Activated naive CD4-positive, alpha-beta T cell treated with anti-CD3 and anti-CD28 coated beads, Interleukin-2, amount 50 U/mL, for 72 hours (primary cell): Measurements from ENCODE around the gene HIF3A. TPM values are rescaled to one million over a fixed set of nuclear protein-coding genes. Genes with fewer than 3 reads are reported as not detected.
"Not testable (repeated sequence)": the region's sequence is repeated elsewhere in the genome, so short reads cannot be mapped to it uniquely, and the experiment has no call there.

Experiments
- ATAC-seq, 2 donors: fragments of 150-1000 bp; cut with Tn5 transposase; 2 replicates each; pipeline ENCODE4 v1.10.0; 2021; ENCODE audit warnings: mild to moderate bottlenecking in 2 of 2, moderate library complexity in 2 of 2
- DNase-seq, 2 donors: peaks; one replicate each; pipeline ENCODE4 v3.0.0; 2021 to 2022; ENCODE audit warnings: low spot score in 2 of 2
- H3K27ac Mint-ChIP-seq, 2 donors: one replicate each; pipeline ENCODE4 v1.8.0; 2022; ENCODE audit warnings: mild to moderate bottlenecking in 2 of 2, mixed read lengths in 2 of 2
- H3K36me3 Mint-ChIP-seq, 2 donors: one replicate each; pipeline ENCODE4 v1.8.0; 2022; ENCODE audit warnings: mixed read lengths in 2 of 2
- H3K9me3 Mint-ChIP-seq, 2 donors: one replicate each; pipeline ENCODE4 v1.8.0; 2022; ENCODE audit warnings: mixed read lengths in 2 of 2
- total RNA-seq, 2 donors: library from RNA; stranded (reverse); gene quantifications; one replicate each; pipeline ENCODE4 v1.2.3, GENCODE V29; 2022

The HIF3A gene
- total RNA-seq, 2 donors from 2014 or later: not detected

DNA sequence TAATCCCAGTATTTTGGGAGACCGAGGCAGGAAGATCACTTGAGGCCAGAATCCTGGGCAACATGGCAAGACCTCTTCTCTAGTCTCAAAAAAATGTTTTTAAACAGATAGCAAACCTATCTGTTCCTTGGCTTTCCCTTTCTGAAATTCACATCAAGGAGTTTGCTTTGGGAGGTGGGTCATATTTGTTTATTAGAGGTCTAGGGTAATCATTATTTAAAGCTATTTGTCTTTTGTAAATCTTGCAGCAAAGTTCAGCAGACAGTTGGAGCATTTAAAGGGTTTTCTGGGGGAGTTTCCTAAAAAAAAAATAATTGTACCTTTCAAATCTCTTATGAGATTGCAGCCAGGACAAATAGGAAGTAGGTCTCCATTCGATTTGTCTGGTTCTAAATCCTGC is 67.5 kb downstream of the HIF3A start:
- ATAC-seq: no peak
- Mint-ChIP-seq H3K27ac (no peak overlapping the region), H3K9me3 (no peaks in the 10 kb centered on the region), H3K36me3 (peaks cover 5 to 7% of the 10 kb centered on the region in 2 donors)
- DNase-seq: no peak

DNA sequence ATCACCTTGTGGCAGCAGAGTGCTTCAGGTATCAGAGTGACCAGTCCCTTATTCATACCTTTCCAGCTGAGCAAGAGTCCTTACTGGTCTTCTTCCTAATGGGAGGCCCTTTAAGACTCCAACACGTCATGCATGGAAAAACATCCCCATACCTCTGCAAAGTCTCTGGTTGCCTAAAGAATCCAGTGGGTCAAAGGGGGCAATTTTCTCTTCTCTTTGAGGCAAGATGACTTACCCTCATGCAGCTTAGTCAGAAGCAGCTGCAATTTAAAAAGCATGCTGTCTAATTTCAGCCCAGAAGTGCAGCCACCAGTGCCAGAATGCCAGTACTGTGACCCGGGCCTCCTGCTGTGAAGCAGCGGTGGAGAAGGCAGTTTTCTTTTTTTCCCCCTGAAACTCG is 68.7 kb downstream of the HIF3A start:
- ATAC-seq (no peak), DNase-seq (peak in 1 of 2 donors; percentile 37)
- peak overlapping the region in 1 of 2 donors; percentile 44 for H3K27ac Mint-ChIP-seq
- H3K36me3 Mint-ChIP-seq: peaks cover 5 to 7% of the 10 kb centered on the region in 2 donors
- H3K9me3 Mint-ChIP-seq: no peaks in the 10 kb centered on the region

DNA sequence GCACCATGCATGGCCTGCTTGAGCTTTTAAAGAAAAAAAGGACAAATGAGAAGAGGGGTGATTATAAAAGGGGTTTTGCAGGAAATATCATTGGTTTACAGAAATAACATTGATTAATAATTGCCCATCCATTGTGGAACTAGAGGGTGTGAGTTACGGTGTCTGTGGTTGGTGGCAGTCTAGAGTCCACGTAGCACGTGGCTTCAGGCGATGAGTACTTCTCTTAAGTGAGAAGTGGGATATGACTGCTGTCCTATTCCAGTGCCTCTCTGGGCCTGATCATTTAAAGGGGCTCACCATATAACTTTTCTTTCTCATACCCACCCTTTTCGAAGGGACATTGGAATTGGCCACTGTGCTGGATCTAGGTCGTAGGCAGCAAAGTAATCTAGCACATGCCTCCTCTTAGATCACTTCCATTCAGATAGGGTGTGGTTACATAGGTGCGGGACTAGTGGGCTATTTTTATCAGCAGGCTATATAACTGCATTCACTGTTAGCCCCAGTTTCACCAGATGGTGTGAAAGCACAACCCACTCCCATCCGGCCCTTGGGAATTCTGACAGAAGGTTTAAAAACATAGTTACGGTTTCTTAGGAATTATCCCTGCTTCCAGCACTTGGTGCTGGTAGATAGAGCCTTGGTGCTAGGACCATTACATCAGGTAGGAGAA is 69.9 kb downstream of the HIF3A start:
- DNase-seq (no peak), ATAC-seq (no peak)
- Mint-ChIP-seq H3K36me3 (peaks cover 5 to 7% of the 10 kb centered on the region in 2 donors), H3K9me3 (no peaks in the 10 kb centered on the region), H3K27ac (peak overlapping the region in 1 of 2 donors; percentile 44)

DNA sequence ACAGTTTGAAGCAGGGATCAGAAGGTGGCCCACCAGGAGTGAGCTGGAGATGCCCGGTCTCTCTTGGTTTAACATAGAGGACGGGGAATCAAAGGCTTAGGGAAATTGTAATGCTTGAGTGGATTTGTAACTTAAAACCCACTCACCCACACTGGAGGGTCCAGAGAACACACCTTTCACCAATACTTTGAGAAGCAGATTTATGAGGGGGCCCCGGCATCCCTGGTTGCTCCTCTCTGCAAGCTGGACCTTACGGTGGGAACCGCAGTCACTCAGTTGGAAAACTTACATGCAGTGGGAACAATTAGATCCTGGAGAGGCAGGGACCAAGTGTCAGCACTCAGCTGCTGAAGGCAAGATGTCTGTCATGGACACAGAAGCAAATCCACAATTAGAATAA is 70.6 kb downstream of the HIF3A start:
- H3K36me3 Mint-ChIP-seq: peaks cover 5 to 7% of the 10 kb centered on the region in 2 donors
- peak overlapping the region in 1 of 2 donors; percentile 29 for H3K27ac Mint-ChIP-seq
- ATAC-seq: no peak

GRCh38 chr19:46368116-46368515 is 71.3 kb downstream of the HIF3A start:
- ATAC-seq (no peak), DNase-seq (peak in 1 of 2 donors; percentile 23)
- H3K27ac Mint-ChIP-seq: no peak overlapping the region
- no peaks in the 10 kb centered on the region for H3K9me3 Mint-ChIP-seq
- peaks cover 5 to 7% of the 10 kb centered on the region in 2 donors for H3K36me3 Mint-ChIP-seq

More for the DNA sequence above, 70.6 kb downstream of the HIF3A start:
- DNase-seq: peak in 1 of 2 donors; percentile 11
- H3K9me3 Mint-ChIP-seq: no peaks in the 10 kb centered on the region

- Mint-ChIP-seq H3K9me3 (no peaks in the 10 kb centered on the region), H3K27ac (no peak overlapping the region), H3K36me3 (no peaks in the 10 kb centered on the region)
- ATAC-seq (peak; percentile 72 to 80), DNase-seq (peak in 1 of 2 donors; percentile 14)
Observed at GRCh38 chr19:46369817-46370216, 73.0 kb downstream of the HIF3A start.

DNA sequence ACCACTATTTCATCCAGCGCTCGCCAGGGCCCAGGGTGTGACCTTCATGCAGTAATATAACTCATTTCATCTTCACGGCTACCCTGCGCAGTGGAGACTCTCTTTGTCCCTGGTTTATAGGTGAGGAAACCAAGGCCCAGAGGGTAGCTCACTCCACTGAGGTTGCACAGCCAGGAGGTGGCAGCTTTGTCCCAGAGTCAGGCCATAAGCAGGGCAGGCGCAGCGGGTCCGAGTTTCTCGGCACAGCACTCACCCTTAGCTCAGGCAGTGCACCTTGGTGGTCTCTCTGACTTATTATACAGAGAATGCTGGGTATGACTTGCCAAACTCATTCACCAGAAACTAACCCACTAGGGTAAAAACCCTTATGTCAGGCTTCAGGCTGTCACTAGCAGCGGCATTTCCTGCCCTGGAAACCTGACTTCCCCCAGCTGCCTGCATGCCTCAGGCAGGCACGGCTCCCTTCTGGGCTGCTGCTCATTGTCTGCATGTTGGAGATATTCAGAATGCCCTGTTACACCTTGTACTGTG is 74.6 kb downstream of the HIF3A start:
- DNase-seq (peak in 1 of 2 donors; percentile 35), ATAC-seq (peak; percentile 26 to 58)
- Mint-ChIP-seq H3K9me3 (no peaks in the 10 kb centered on the region), H3K27ac (peak overlapping the region; percentile 24 to 74), H3K36me3 (no peaks in the 10 kb centered on the region)

DNA sequence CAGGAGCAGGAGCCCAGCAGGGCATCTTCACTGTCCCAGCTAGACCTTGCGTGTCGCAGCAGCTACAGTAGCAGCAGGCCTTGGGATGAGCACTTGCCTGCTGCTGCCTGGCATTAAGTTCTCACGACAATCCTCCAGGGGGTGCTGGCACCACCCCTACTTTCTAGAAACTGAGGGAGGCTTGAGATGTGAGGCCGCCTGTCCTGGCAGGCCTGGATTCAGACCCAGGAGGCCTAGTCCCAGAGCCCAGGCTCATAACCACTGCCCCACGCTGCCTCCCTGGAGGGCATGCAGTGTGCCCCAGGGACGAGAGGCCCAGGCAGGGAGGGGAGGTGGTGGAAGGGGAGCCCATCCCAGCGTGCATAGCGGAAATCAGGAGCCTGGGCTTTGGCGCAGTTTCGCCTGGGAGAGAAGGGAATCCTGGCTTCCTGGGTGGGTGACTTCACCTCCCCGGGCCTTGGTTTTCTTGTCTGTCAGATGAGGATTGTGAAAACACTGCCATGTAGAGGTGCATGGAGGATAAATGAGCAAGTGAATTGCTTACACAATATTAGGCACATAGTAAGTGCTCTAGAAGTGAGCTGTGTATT is 76.2 kb downstream of the HIF3A start:
- H3K27ac Mint-ChIP-seq: no peak overlapping the region
- ATAC-seq (no peak), DNase-seq (peak in 1 of 2 donors; percentile 48)
- H3K9me3 Mint-ChIP-seq: no peaks in the 10 kb centered on the region
- peaks cover 0 to 5% of the 10 kb centered on the region in 2 donors for H3K36me3 Mint-ChIP-seq

- H3K9me3 Mint-ChIP-seq: no peaks in the 10 kb centered on the region
- ATAC-seq (no peak), DNase-seq (peak in 1 of 2 donors; percentile 51)
- H3K36me3 Mint-ChIP-seq: peaks cover 0 to 9% of the 10 kb centered on the region in 2 donors
- H3K27ac Mint-ChIP-seq: no peak overlapping the region
Observed at GRCh38 chr19:46373491-46374359, 76.9 kb downstream of the HIF3A start.

- Mint-ChIP-seq H3K9me3 (no peaks in the 10 kb centered on the region), H3K36me3 (peaks cover 5 to 9% of the 10 kb centered on the region in 2 donors), H3K27ac (no peak overlapping the region)
- DNase-seq (peak in 1 of 2 donors; percentile 42), ATAC-seq (no peak)
Observed at GRCh38 chr19:46374536-46375475, 78.0 kb downstream of the HIF3A start.

DNA sequence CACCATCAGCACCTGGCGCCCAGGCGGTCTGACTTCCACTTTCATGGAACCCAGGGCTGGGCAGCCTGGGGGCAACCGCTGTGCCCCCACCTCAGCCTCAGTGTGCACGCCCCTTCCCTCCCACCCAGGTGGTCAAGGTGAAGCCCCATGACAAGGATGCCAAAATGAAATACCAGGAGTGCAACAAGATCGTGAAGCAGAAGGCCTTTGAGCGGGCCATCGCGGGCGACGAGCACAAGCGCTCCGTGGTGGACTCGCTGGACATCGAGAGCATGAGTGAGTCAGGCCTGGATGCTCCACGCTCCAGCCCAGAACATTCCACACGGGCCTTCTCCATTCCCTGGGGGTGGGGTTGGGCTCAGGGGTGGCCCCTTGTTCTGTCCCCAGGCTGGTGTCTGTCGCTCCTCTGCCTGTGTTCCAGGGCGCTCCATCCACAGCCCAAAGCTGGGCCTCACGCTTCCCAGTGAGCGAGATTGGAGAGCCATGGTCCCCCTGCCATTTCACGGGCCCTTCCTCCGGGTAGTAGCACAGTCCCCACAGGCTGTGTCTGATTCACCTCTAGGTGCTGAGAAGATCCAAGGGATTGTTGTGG is 78.7 kb downstream of the HIF3A start:
- Mint-ChIP-seq H3K36me3 (peaks cover 10 to 13% of the 10 kb centered on the region in 2 donors), H3K27ac (peak overlapping the region in 1 of 2 donors; percentile 82)
- not testable (repeated sequence) for H3K9me3 Mint-ChIP-seq, ATAC-seq
- DNase-seq: peak in 1 of 2 donors; percentile 34

DNA sequence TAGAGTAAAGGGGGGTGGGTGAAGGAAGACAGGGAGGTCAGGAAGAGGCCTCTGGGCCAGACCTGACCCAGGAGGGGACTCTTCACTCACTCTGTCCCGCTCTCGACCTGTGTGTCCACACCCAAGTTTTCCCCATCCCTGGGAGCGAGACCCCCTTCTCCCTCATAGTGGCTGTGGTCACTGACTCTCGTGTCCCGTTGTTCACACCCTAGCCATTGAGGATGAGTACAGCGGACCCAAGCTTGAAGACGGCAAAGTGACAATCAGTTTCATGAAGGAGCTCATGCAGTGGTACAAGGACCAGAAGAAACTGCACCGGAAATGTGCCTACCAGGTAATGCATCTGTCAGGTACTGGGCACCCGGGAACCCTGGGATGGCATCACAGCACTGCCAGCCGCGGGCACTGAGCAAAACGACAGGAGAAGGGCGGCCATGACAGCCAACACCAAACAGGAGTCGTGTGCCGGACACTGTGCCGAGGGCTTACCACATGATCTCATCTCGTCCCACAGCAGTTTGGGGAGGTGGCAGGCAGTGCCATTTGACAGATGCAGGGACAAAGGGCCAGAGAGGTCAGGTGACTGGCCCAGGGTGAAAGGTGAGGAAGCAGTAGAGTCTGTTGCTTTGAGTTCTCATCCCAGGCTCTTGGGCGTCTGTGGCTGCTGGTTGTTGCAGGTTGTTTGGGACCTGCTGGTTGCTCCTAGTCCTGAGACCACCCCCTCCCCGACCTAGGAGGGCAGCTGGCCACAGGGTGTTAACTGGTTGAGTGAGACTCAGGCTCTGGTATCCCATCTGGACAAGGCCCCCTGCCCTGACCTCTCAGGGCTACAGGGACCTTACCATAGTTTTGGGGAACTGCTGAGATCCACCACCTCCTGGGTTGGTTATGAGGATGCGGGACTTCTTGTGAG is 79.7 kb downstream of the HIF3A start:
- Mint-ChIP-seq H3K9me3 (no peaks in the 10 kb centered on the region), H3K36me3 (peaks cover 11 to 20% of the 10 kb centered on the region in 2 donors), H3K27ac (no peak overlapping the region)
- ATAC-seq: no peak
- DNase-seq: peak in 1 of 2 donors; percentile 42

- DNase-seq: no peak
- Mint-ChIP-seq H3K9me3 (no peaks in the 10 kb centered on the region), H3K27ac (no peak overlapping the region), H3K36me3 (peaks cover 19 to 20% of the 10 kb centered on the region in 2 donors)
- ATAC-seq: no peak
Observed at GRCh38 chr19:46378268-46378667, 81.4 kb downstream of the HIF3A start.

- Mint-ChIP-seq H3K27ac (no peak overlapping the region), H3K36me3 (peaks cover 19 to 20% of the 10 kb centered on the region in 2 donors), H3K9me3 (no peaks in the 10 kb centered on the region)
- ATAC-seq (no peak), DNase-seq (no peak)
Observed at GRCh38 chr19:46380690-46381089, 83.8 kb downstream of the HIF3A start.
